NCI-H1930 (cell line): Measurements from ENCODE around the gene LAPTM5.
A peak's percentile ranks its signal among the peaks of the same experiment; 100 is the strongest.

Source experiments
- DNase-seq, 2 experiments: peaks; one replicate each; lab custom pipeline; 2025; lab: John Stamatoyannopoulos, UW

Gene LAPTM5

DNA sequence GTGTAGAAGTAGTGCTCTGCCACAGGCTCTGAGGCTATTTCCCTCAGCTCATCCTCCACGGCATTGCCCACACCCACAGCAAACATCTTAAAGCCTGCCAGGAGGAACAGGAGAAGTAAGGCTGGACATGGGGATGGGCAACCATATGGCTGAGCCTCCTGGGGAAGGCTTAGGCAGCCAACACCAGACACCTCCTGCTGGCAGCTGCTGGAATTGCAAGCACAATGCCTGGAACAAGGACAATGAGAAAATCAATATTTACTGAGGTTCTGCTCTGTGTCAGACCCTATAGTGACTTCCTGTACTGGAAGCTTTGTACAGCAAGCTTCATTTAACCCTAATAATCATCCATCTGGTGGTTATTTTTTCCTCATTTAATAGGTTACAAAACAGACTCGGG is 42.4 kb downstream of the LAPTM5 start:
- no peak for DNase-seq

DNA sequence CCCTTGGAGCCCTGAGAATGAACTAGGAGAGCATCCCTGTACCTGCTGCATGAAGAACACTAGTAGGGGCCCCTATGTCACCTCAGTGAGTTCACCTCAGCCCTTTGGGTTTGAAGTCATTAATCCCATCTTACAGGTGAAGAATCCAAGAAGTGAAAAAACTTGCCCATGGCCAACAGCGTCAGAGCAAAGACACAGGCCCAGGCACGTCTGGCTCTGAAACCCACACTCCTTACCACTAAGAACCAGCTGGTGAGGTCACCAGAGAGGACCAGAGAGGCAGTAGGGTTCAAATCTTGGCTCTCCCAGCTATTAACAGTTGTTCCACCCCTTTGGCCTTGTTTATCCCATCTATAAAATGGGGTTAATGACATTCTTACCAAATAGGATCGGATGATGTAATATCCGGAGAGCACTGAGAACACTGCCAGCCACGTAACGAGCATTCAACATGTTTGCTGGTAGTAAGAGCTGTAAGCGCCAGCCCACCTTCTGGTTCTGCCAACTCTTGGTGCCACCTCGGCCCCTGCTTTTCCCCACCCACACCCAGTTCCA is 43.0 kb downstream of the LAPTM5 start:
- no peak for DNase-seq

DNA sequence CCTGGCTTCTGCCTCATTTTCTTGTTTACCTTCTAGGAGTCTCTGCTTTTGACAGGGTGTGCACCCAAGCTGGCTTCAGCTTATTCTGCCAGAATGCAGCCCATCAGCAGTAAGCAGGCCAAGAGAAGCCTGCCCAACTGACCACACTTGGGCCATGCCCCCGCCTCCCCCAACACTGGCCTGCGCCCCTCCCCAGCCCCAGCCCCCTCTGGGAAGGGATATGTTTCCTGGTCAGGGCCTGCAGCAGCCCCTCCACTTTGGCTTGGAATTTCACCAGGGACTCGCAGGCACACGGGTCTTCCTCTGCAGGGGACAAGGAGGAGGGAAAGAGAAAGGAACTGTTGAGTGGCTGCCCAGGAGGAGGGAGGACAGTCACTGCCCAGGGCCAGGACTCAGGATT is 43.5 kb downstream of the LAPTM5 start:
- DNase-seq = no peak

DNA sequence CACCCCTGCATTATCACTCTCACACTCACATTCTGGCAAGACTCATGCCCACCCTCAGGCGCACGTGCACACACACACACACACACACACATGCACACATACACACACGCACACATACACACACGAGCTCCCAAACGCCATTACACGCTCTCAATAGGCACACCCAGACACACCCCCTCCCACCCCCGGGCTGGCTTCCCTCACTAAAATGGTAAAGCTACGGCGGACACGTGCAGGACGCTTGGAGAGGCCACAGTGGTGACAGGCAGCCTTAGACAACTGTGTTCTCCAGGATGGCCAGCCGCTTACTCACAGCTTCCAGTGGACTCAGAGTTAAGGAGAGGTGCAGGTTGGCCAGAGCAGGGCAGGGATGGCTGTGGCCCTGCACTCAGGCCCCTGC is 44.3 kb downstream of the LAPTM5 start:
- DNase-seq = no peak

DNA sequence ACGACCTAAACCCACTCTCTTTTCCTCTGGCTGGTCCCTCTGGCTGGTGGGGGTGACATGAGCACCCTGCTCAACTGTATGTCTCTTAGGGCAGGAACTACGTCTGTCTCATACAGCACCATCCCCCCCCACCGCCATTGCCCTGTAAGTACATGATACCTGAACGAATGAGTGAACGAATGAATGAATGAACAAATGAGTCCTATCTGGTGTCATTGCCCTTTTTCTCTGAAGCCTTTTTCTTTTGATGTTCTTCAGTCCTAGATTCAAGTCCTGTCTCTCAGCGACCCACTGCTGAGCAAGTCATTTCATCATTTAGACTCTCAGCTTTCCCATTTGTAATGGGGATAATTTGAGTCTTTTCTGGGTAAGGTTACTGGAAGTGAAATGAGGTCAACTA is 45.0 kb downstream of the LAPTM5 start:
- DNase-seq = no peak

DNA sequence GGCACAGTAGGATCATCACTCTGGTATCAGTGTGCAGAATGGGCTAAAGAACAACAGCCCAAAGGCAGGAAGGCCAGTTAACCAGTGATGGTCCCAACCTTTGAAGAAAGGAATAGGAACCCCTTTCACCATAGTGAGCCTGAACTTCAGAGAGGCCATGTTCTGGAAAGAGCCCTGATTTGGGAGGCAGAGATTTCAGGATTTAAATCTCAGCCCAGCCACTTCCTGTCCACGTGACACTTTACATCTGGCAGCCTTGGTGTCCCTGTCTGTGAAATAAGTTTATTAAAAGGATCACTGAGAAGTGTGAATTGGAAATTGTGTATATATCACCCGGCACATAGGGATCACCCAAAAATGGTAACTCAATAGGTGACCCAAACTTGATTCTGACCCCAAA is 47.2 kb downstream of the LAPTM5 start:
- no peak for DNase-seq

DNA sequence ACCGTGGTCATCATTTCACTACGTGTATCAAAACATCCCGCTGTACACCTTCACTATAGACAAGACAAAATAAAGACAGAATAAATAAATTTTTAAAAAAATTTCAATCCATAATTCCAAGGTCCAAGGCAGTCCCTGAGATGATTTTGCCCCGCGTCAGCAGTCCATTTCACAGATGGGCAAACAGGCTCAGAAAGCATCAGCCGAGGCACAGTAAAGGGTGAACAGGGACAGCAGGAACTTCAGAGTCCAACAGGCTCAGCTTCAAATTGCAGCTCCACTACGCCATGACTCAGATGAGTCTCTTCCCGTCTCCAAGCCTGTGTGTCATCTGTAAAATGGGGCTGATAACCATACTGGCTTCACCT is 49.2 kb downstream of the LAPTM5 start:
- DNase-seq = no peak

DNA sequence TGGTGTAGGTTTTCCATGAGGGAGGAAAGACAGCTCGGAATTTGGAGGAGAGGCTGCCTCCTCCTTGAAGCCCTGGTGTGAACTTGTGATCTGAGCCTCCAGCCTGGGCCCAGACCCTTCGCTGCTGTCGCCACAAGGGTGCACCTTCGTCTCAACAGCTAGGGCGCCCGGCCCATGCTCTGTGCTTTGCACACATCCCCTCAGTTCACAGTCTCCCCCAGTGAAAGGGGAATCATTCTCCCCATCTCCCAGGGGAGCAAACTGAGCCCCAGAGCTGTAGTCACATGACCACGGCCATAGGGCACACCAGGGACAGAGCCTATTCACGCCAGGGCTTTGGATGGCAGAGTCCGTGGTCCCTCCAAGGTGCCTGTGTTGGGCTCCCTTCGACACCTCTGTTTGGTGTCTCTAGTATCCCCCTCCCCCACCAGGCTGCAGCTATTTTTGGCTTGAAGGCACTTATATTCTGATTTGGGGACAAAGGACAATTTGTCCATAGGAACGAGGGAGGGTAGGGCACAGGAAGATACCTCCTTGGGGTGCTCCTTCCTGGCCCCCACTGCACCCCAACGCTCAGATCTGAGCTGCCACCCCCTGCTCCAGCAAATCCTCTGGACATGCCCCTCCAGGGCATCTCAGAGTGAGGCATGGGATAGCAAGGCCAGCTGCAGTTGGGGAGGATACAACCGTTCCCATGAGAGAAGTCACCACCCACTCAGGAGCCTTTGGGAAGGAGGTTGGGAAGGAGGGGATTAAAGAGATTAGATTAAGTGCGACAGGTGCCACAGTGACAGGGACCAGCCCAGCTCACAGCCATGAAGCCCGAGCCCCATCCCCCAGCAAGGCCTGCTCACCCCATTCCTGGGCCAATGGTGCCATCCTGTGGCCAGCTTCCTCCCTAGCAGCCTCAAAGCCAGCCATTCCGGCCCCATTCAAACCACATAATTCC is 49.9 kb downstream of the LAPTM5 start:
- DNase-seq = peak in 1 of 2 experiments; percentile 62

DNA sequence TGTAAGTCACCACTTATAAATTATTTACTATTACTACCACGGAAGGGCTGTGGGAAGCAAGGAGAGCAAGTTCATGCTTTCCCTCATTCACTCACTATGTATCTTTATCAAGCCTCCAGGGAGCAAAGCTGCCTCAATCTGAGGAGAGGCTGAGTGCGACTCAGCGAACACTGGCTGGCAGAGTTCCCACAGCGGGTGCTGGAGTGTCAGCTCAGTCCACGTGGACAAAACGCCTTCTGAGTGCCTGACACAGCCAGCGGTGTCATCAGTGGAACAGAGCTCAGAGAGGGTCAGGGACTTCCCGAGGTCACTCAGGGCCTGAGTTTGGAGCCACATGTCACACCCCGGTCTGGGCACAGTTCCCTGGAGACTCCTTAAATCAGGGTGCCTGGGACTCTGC is 51.0 kb downstream of the LAPTM5 start:
- DNase-seq = no peak

DNA sequence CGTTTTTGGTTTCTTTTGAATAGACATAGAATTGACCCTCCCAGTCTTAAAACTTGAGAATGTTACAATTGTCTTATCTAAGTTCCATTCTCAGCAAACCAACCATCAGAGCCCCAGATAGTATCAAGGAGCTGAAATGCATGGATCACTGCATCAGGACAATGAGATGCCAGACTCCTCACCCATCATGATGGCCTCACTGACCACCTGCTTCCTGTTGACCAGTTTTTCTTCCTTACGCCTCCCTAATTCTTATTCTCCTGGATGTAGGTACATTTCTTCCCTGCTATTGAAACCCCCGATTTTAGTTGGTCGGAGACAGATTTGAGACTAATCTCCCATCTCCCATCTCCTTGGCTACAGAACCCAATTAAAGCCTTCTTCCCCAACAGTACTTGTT is 51.9 kb downstream of the LAPTM5 start:
- no peak for DNase-seq

DNA sequence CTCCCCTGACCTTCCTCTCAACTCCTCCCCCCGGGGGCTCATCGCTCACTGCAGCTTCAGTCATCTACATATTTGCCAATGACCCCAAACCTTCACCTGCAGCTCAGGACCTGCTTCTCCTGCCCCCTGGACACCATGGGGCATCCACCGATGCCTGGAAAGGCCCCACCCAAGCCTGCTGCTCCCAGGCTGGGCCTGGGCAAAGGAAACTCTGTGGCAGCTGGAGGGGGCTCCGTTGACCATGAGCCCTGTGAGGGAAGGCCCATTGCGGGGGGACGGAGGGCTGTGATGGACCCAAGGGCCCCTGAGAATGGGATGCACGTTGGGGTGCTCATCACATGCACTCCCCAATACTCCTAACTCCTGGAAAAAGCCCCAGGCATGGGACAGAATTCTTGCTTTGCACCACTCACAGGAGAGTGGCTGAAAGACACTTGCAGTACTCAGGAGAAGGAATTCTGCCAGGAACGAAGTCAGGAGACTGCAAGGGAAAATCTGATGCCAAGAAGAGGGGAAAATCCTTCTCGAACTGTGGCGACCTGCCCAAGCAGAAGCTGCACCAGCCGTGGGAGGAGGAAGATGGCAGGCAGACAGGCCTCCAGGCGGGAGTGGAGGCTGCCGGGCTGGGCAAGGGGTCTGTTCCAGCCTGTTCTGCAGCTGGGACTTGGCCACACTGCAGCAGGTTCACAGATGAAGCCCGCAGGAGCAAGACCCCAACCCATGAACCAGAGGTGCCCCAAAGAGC is 52.6 kb downstream of the LAPTM5 start:
- DNase-seq = no peak

DNA sequence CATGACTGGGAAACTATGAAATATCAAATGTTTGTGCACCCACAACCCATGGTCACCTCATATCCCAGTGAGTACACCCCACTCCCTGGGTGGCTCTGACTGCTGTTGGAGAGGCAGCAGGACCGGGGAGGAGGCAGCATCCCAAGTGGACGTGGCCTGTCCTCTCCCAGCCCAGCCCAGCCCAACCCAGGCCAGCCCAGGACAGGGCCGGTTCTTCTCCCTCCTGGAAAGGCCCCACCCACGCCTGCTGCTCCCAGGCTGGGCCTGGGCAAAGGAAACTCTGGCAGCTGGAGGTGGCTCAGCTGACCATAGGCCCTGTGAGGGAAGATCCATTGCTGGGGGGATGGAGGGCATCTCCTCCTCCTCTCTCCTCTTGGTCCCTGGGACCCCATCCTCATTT is 53.3 kb downstream of the LAPTM5 start:
- DNase-seq = no peak

DNA sequence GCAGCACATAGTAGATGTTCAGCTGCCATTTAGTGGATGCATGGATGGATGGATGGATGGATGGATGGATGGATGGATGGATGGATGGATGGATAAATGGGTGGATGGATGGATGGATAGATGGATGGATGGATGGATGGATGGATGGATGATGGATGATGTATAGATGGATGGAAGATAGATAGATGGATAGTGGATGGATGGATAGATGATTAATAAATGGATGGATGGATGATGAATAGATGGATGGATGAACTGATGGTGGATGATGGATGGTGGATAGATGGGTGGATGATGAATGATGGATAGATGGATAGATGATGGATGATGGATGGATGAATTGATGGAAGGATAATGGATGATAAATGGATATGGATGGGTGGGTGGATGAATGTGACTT is 54.8 kb downstream of the LAPTM5 start:
- DNase-seq = no peak

DNA sequence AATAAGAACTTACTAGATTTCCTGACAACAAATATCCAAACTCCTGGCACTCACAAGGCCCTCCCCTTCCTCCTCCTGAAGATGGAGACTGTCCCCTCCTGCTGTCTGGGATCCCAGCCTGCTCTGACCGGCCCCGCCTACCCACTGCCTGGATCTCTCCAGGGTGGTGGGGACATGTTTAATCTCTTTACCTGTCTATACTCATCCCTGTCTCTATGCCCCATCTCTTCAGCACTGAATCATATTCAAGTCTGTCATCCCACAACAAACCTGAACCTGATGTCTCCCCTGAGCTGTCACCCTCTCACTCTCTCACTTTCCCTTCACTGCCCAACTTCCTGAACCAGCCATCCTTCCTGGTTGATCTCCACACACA is 56.3 kb downstream of the LAPTM5 start:
- no peak for DNase-seq

DNA sequence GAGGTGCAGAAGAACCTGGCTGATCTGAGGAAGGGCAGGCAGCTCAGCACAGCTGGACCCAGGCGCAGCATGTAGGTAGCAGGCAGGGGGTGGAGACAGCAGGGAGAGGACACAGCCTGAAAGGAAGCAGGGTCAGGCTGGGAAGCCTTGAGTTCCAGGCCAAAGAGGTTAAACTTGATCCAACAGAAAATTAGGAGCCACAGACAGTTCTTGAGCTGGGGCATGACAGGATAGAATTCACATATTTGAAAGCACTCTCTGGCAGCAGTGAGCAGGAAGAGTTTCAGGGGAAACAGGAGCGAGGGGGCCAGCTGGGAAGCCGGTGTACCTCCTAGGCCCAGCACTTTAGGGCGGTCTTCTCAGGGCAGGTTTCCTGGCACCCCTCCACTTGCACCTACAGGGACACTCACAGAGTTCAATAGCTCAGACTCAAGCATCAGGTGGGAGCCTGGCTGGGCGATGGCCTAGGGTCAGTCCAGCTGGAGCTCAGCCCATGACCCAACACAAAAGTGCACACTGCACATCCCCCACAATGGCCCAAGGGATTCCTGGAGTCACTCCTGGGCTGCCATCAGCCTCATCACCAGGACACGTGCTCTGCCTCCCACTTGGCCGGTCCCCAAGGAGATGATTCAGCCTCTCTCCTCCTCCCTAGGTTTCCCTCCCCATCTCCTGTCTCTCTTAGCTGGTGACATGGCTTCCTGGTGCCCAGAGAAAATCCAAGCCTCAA is 56.9 kb downstream of the LAPTM5 start:
- no peak for DNase-seq

DNA sequence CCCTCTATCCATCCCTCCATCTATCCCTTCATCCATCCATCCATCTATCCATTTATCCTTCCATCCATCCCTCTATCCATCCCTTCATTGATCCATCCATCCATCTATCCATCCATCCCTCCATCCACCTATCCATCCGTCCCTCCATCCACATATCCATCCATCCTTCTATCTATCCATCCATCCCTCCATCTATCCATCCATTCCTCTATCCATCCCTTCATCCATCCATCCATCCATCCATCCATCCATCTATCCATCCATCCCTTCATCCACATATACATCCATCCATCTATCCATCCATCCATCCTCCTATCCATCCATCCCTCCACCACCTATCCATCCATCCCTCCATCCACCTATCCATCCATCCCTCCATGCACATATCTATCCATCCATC is 57.8 kb downstream of the LAPTM5 start:
- DNase-seq = no peak

DNA sequence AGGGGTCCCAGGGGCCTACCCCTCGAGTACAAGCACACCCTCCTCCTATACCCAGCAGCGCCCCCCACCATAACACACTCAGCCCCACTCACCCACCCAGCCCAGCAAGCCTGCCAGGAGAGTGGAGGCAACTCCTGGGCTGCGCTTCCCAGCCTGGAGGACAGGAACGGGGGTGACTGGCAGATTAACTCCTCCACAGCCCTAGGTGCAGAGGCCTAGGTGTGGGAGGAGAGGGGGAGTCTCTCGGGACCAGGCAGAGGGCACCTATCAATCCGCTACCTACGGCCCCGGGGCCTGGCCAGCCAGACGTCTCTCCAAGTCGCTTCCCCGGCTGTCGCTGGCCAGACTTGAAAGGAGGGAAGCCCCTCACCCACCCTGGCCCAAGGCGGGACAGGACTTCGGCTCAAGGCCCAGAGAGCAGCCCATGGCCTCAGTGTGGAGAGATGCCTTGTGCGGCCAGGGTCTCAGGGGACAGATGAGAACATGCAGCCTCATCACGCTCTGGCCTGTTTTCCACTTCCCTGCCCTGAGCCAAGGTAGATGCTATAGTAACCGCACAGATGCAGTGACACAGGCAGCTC is 59.1 kb downstream of the LAPTM5 start:
- DNase-seq = no peak

DNA sequence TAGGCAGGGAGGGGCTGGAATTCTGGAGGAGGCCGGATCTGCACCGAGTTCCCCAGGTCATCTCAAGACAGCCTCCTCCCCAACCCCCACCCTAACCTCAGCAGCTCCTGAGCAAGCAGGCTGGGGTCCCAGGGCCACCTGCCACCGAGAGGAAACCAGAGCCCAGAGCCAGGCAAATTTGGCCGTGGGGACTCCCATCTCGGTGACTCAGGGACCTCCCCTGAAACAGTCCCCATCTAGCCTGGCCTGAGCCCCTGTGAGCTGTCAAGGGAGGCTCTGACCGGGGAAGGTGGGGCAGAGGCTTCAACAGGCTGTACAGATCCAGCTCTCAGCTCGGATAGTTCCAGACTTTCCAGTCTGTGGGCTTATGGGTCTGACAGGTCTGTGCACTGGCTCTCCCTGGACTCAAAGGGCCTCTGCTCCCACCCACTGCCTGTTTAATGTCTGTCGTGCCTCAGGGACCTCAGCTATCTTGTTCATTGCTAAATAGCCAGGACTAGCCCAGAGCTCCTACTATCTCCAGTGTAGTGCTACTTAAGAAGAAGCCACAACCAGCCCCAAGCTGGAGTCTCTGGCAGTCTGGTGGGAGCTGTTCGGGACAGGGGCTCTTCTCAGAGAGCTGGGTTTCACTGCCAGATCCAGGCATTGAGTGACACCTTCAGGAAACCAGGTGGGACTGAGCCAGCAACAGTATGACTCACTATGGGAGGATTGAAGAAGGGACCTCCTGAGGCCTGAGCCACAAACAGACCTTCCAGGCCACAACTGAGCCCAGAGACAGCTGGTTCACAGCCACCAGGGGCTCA is 59.8 kb downstream of the LAPTM5 start:
- DNase-seq = no peak

DNA sequence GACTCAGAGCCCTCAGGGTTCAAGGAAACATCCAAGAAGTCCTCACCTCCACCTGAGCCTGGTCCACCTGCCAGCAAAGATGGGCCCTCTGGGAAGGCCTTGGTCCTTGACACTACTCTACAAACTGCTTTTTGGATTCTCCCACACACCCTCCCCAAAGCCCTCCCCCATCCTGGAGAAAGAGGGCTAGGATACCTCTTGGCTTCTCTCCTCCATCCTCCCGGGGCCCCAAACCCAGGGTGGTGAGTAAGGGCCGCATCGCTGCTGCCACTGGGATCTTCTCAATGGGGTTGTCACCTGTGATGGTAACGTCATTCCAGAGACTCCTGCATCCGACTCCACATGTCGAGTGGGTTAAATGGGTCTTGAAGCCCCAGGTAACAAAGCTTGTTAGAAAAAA is 60.7 kb downstream of the LAPTM5 start:
- DNase-seq = no peak

DNA sequence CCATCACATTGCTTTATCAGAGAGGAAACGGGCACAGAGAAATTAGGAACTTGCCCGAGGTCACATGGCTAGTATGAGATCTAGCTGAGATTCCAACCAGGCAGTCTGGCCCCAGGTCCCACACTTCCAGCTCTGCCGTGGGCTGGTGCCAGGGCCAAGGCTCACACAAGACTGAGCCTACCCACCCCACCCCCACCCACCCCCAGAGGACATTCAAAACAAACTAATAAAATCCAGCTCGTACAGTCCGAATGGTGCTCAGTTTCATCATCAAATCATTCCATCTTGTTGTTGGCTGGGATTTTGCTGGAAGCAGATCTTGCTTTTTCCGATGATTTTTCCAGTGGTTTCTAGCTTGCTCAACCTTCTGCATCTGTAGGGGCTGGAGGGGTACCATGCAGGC is 62.1 kb downstream of the LAPTM5 start:
- DNase-seq = no peak
